GM19372 (cell line): ENCODE measurements around the gene FGGY.

Experiments
- ATAC-seq: cut with Tn5 transposase; IDR thresholded peaks from one replicate; pipeline ENCODE4 v1.9.1; 2021; ENCODE audit warnings: mild to moderate bottlenecking, low read depth, moderate library complexity; ENCODE audit not compliant: unreplicated experiment

Gene FGGY

GRCh38 chr1:59499943-59500569 lies 203.2 kb downstream of the FGGY start:
- no peak for ATAC-seq

- no peak for ATAC-seq
Measured at GRCh38 chr1:59500950-59501742, 204.3 kb downstream of the FGGY start.

GRCh38 chr1:59502009-59502691 lies 205.3 kb downstream of the FGGY start:
- ATAC-seq: no peak

GRCh38 chr1:59504276-59504675 lies 207.4 kb downstream of the FGGY start:
- ATAC-seq: no peak

GRCh38 chr1:59505596-59506028 lies 208.7 kb downstream of the FGGY start:
- no peak for ATAC-seq

- ATAC-seq: peak; percentile 71
Measured at GRCh38 chr1:59506952-59507351, 210.1 kb downstream of the FGGY start.

GRCh38 chr1:59509341-59509875 lies 212.5 kb downstream of the FGGY start:
- no peak for ATAC-seq

GRCh38 chr1:59510249-59510648 lies 213.4 kb downstream of the FGGY start:
- no peak for ATAC-seq

- no peak for ATAC-seq
Measured at GRCh38 chr1:59511476-59512465, 214.9 kb downstream of the FGGY start.

GRCh38 chr1:59512702-59513101 lies 215.8 kb downstream of the FGGY start:
- no peak for ATAC-seq

GRCh38 chr1:59514061-59514909 lies 217.4 kb downstream of the FGGY start:
- ATAC-seq: no peak

- ATAC-seq: no peak
Measured at GRCh38 chr1:59516881-59517280, 220.0 kb downstream of the FGGY start.

- no peak for ATAC-seq
Measured at GRCh38 chr1:59520194-59520593, 223.3 kb downstream of the FGGY start.

- no peak for ATAC-seq
Measured at GRCh38 chr1:59520827-59521418, 224.0 kb downstream of the FGGY start.

GRCh38 chr1:59521456-59521855 lies 224.6 kb downstream of the FGGY start:
- no peak for ATAC-seq

GRCh38 chr1:59522925-59523505 lies 226.1 kb downstream of the FGGY start:
- ATAC-seq: no peak

- ATAC-seq: no peak
Measured at GRCh38 chr1:59523745-59524450, 227.0 kb downstream of the FGGY start.

GRCh38 chr1:59526240-59526639 lies 229.3 kb downstream of the FGGY start:
- ATAC-seq: no peak
